ENCODE data around the gene PDZD7.

The PDZD7 gene

DNA sequence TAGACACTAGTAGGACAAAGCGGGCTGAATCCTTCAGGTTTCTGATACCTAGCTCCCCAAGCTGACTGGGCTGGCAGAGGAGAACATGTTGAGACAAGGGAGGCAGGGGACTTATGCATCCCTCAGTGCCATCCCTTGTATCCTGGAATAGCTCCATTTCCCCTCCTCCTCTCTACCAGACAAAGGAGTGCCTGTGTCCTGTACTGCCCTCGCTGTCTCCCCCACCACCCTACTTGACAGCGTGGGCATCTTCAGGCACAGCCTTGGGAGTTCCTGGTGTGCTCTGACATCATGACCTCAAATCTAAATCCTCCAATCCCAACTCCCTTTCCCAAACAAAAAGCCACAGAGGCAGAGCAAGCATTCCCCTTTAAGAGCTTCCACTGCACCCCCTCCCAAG lies 9.1 kb upstream of the PDZD7 start:
- Histone ChIP-seq H3K4me2 (ENCODE audit: low read length, poor library complexity, severe bottlenecking) (no peak overlapping the region), H3K79me1 (replicated peaks; ENCODE audit: low read length, poor library complexity, severe bottlenecking) (peaks cover 34% of the 10 kb centered on the region), H2AFZ (ENCODE audit: low read depth, low read length) (no peak overlapping the region), H4K91ac (ENCODE audit: low read length) (no peak overlapping the region), H3K4me1 (ENCODE audit: control insufficient read depth, insufficient read depth, low read depth, low read length) (peaks cover 5% of the 10 kb centered on the region), H3K4me3 (ENCODE audit: insufficient read depth in 1 of 2, low read depth in 1 of 2, low read length in 2 of 2) (no peak overlapping the region), H2BK12ac (ENCODE audit: low read length in 2 of 2) (no peak overlapping the region), H4K8ac (ENCODE audit: low read length) (no peak overlapping the region), H3K4ac (ENCODE audit: low read depth in 1 of 2, low read length in 2 of 2) (no peak overlapping the region), H2AK5ac (ENCODE audit: low read length, severe bottlenecking) (no peak overlapping the region), H3K9me3 (ENCODE audit: control insufficient read depth, low read length) (no peaks in the 10 kb centered on the region), H2BK120ac (ENCODE audit: low read depth, low read length) (no peak overlapping the region), H2BK5ac (ENCODE audit: low read depth, low read length, poor library complexity, severe bottlenecking) (no peak overlapping the region), H3K23ac (ENCODE audit: low read length in 2 of 2) (no peak overlapping the region), H2BK15ac (ENCODE audit: low read depth, poor library complexity, severe bottlenecking) (no peak overlapping the region), H3K14ac (ENCODE audit: low read length in 2 of 2) (no peak overlapping the region), H3K27ac (ENCODE audit: low read length, poor library complexity, severe bottlenecking) (no peak overlapping the region), H3K36me3 (ENCODE audit: control insufficient read depth in 1 of 2, insufficient read depth in 2 of 2, low read depth in 1 of 2, low read length in 2 of 2) (peaks cover 55% of the 10 kb centered on the region in 2 experiments), H3K18ac (ENCODE audit: low read depth in 1 of 2, low read length in 2 of 2) (no peak overlapping the region), H3K27me3 (ENCODE audit: control insufficient read depth in 1 of 2, insufficient read depth in 1 of 2, low read length in 2 of 2) (no peaks in the 10 kb centered on the region), H3K9ac (ENCODE audit: low read length) (no peak overlapping the region)
- WGBS, result 82% methylated on average over 3 of the region's 3 CpGs
- no peak for DNase-seq

DNA sequence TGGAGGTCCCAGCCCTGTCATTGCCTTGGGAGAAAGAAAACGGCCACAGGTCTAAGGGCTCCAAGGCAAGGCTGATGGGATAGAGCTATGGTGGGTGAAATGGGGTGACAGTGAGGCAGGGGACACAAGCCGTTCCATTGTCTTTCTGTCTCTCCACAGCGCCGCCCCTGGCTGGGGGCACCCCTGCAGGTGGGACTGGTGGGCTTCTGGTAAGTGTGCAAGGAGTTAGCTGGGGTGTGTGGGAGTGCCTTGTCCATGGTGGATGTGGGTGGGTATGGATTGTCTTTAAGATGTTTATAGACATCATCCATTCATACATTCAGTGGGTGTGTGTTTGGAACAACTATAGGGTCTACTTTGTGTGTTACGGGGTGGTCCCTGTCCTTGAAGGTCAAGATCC lies 7.6 kb upstream of the PDZD7 start:
- WGBS, result 62% methylated on average over 5 of the region's 5 CpGs
- no peak overlapping the region for H3K9ac ChIP-seq (ENCODE audit: low read length)
- H3K18ac ChIP-seq (ENCODE audit: low read depth in 1 of 2, low read length in 2 of 2), result no peak overlapping the region

DNA sequence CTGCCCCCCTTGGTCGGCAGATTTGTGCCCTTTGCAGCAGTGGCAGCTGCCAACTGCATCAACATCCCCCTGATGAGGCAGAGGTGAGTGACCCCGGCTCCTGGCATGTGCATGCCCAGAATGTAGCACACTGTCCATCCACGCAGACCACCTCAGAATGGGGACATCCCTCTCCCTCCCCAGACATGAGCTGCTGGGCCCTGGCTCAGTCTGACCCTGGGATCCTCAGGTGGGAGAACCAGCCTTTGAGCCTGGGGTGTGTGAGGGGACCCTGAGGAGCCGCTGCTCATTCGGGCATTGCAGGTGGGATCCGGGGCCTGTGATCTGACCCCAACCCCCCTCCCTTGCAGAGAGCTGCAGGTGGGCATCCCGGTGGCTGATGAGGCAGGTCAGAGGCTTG lies 5.8 kb upstream of the PDZD7 start:
- H3K79me1 ChIP-seq (replicated peaks; ENCODE audit: low read length, poor library complexity, severe bottlenecking), result peaks cover 39% of the 10 kb centered on the region
- H3K14ac ChIP-seq (ENCODE audit: low read length in 2 of 2), result no peak overlapping the region
- no peak overlapping the region for H3K9ac ChIP-seq (ENCODE audit: low read length)
- no peak for DNase-seq
- H2BK5ac ChIP-seq (ENCODE audit: low read depth, low read length, poor library complexity, severe bottlenecking), result no peak overlapping the region
- H3K27me3 ChIP-seq (ENCODE audit: control insufficient read depth in 1 of 2, insufficient read depth in 1 of 2, low read length in 2 of 2), result no peaks in the 10 kb centered on the region
- no peak overlapping the region for H2AFZ ChIP-seq (ENCODE audit: low read depth, low read length)
- H4K91ac ChIP-seq (ENCODE audit: low read length), result no peak overlapping the region
- no peak overlapping the region for H4K8ac ChIP-seq (ENCODE audit: low read length)
- H2BK12ac ChIP-seq (ENCODE audit: low read length in 2 of 2), result no peak overlapping the region
- no peak overlapping the region for H3K4me3 ChIP-seq (ENCODE audit: insufficient read depth in 1 of 2, low read depth in 1 of 2, low read length in 2 of 2)
- no peak overlapping the region for H2BK120ac ChIP-seq (ENCODE audit: low read depth, low read length)
- no peak overlapping the region for H3K4ac ChIP-seq (ENCODE audit: low read depth in 1 of 2, low read length in 2 of 2)
- no peak overlapping the region for H3K27ac ChIP-seq (ENCODE audit: low read length, poor library complexity, severe bottlenecking)
- no peak overlapping the region for H3K4me2 ChIP-seq (ENCODE audit: low read length, poor library complexity, severe bottlenecking)
- H3K9me3 ChIP-seq (ENCODE audit: control insufficient read depth, low read length), result no peaks in the 10 kb centered on the region
- peaks cover 61 to 62% of the 10 kb centered on the region in 2 experiments for H3K36me3 ChIP-seq (ENCODE audit: control insufficient read depth in 1 of 2, insufficient read depth in 2 of 2, low read depth in 1 of 2, low read length in 2 of 2)
- 85% methylated on average over 6 of the region's 7 CpGs for WGBS
- no peak overlapping the region for H3K23ac ChIP-seq (ENCODE audit: low read length in 2 of 2)
- peaks cover 4% of the 10 kb centered on the region for H3K4me1 ChIP-seq (ENCODE audit: control insufficient read depth, insufficient read depth, low read depth, low read length)
- H2AK5ac ChIP-seq (ENCODE audit: low read length, severe bottlenecking), result no peak overlapping the region
- H3K18ac ChIP-seq (ENCODE audit: low read depth in 1 of 2, low read length in 2 of 2), result no peak overlapping the region
- H2BK15ac ChIP-seq (ENCODE audit: low read depth, poor library complexity, severe bottlenecking), result no peak overlapping the region

More for the DNA sequence above, 7.6 kb upstream of the PDZD7 start:
- no peak for DNase-seq
- Histone ChIP-seq H3K9me3 (ENCODE audit: control insufficient read depth, low read length) (no peaks in the 10 kb centered on the region), H2BK5ac (ENCODE audit: low read depth, low read length, poor library complexity, severe bottlenecking) (no peak overlapping the region), H2BK15ac (ENCODE audit: low read depth, poor library complexity, severe bottlenecking) (no peak overlapping the region), H4K91ac (ENCODE audit: low read length) (no peak overlapping the region), H3K4me2 (ENCODE audit: low read length, poor library complexity, severe bottlenecking) (no peak overlapping the region), H3K27ac (ENCODE audit: low read length, poor library complexity, severe bottlenecking) (no peak overlapping the region), H3K27me3 (ENCODE audit: control insufficient read depth in 1 of 2, insufficient read depth in 1 of 2, low read length in 2 of 2) (no peaks in the 10 kb centered on the region), H3K36me3 (ENCODE audit: control insufficient read depth in 1 of 2, insufficient read depth in 2 of 2, low read depth in 1 of 2, low read length in 2 of 2) (peaks cover 61 to 62% of the 10 kb centered on the region in 2 experiments), H3K4me3 (ENCODE audit: insufficient read depth in 1 of 2, low read depth in 1 of 2, low read length in 2 of 2) (no peak overlapping the region), H4K8ac (ENCODE audit: low read length) (peak overlapping the region; percentile 12), H2AFZ (ENCODE audit: low read depth, low read length) (no peak overlapping the region), H2AK5ac (ENCODE audit: low read length, severe bottlenecking) (no peak overlapping the region), H2BK12ac (ENCODE audit: low read length in 2 of 2) (no peak overlapping the region), H3K23ac (ENCODE audit: low read length in 2 of 2) (no peak overlapping the region), H2BK120ac (ENCODE audit: low read depth, low read length) (no peak overlapping the region), H3K79me1 (replicated peaks; ENCODE audit: low read length, poor library complexity, severe bottlenecking) (peaks cover 39% of the 10 kb centered on the region), H3K4ac (ENCODE audit: low read depth in 1 of 2, low read length in 2 of 2) (no peak overlapping the region), H3K14ac (ENCODE audit: low read length in 2 of 2) (no peak overlapping the region), H3K4me1 (ENCODE audit: control insufficient read depth, insufficient read depth, low read depth, low read length) (peaks cover 5% of the 10 kb centered on the region)

DNA sequence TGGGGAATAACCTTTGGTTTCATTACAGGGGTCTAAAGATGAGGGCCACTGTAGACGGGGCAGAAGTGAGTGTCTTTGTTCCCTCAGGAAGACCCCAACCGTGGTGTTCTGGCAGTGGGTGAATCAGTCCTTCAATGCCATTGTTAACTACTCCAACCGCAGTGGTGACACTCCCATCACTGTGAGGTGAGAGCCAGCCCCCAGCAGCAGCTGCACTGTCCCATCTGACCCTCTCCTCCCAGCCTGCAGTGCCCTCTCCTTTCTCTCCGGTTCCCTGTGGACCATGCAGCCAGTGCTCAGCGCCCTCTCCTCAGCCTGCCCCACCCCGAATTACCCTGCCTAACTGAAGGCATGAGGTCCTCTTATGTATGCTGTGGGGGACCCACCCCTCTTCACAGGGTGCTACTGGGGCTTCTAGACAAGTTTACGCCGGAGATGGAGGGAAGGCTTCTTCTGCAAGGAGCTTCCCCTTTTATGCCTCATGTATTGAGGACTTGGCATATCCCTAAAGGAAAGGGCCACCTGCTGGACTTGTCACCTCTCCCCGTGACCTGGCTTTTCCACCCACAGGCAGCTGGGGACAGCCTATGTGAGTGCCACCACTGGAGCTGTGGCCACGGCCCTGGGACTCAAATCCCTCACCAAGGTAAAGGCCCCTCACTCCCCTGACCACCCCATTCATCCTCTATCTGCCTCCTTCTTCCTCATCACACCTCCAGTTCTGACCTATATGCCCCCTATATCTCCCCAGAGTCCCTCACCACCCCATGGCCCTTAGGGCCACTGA lies 5.2 kb upstream of the PDZD7 start:
- Histone ChIP-seq H4K91ac (ENCODE audit: low read length) (no peak overlapping the region), H3K4me1 (ENCODE audit: control insufficient read depth, insufficient read depth, low read depth, low read length) (peaks cover 6% of the 10 kb centered on the region), H3K27me3 (ENCODE audit: control insufficient read depth in 1 of 2, insufficient read depth in 1 of 2, low read length in 2 of 2) (no peaks in the 10 kb centered on the region), H3K4ac (ENCODE audit: low read depth in 1 of 2, low read length in 2 of 2) (no peak overlapping the region), H3K4me3 (ENCODE audit: insufficient read depth in 1 of 2, low read depth in 1 of 2, low read length in 2 of 2) (peak overlapping the region in 1 of 2 experiments; percentile 2), H2BK12ac (ENCODE audit: low read length in 2 of 2) (no peak overlapping the region), H3K9me3 (ENCODE audit: control insufficient read depth, low read length) (no peaks in the 10 kb centered on the region), H3K9ac (ENCODE audit: low read length) (no peak overlapping the region), H3K23ac (ENCODE audit: low read length in 2 of 2) (no peak overlapping the region), H3K18ac (ENCODE audit: low read depth in 1 of 2, low read length in 2 of 2) (no peak overlapping the region), H2AFZ (ENCODE audit: low read depth, low read length) (no peak overlapping the region), H4K8ac (ENCODE audit: low read length) (no peak overlapping the region), H2BK15ac (ENCODE audit: low read depth, poor library complexity, severe bottlenecking) (no peak overlapping the region), H3K79me1 (replicated peaks; ENCODE audit: low read length, poor library complexity, severe bottlenecking) (peaks cover 39% of the 10 kb centered on the region), H2BK120ac (ENCODE audit: low read depth, low read length) (no peak overlapping the region), H2BK5ac (ENCODE audit: low read depth, low read length, poor library complexity, severe bottlenecking) (no peak overlapping the region), H3K14ac (ENCODE audit: low read length in 2 of 2) (no peak overlapping the region), H3K4me2 (ENCODE audit: low read length, poor library complexity, severe bottlenecking) (no peak overlapping the region), H2AK5ac (ENCODE audit: low read length, severe bottlenecking) (no peak overlapping the region), H3K27ac (ENCODE audit: low read length, poor library complexity, severe bottlenecking) (no peak overlapping the region), H3K36me3 (ENCODE audit: control insufficient read depth in 1 of 2, insufficient read depth in 2 of 2, low read depth in 1 of 2, low read length in 2 of 2) (peaks cover 61 to 62% of the 10 kb centered on the region in 2 experiments)
- no peak for DNase-seq
- WGBS, result 88% methylated on average over 10 of the region's 10 CpGs

Measured in mesenchymal stem cell (in vitro differentiated cells and primary cell).